GM12878 (cell line): ENCODE data around the gene THTPA. TPM values are rescaled to one million over a fixed set of nuclear protein-coding genes. Genes with fewer than 3 reads are reported as not detected.

Source experiments
- ATAC-seq: fragments of 200-7000 bp; cut with Tn5 transposase; 3 replicates; pipeline ENCODE4 v1.9.1; 2020; ENCODE audit warnings: mild to moderate bottlenecking, moderate library complexity
- BruUV-seq: library from RNA; stranded (reverse); fragments of 400-500 nt; replicated peaks from 2 replicates; lab custom pipeline; 2021; lab: Mats Ljungman, UMichigan
- CTCF ChIA-PET: fragments of 300-600 bp; sonication (Branson Sonifier 250); formaldehyde crosslinking; extraction: SDS; loops from one replicate; lab custom pipeline; 2021; ENCODE audit warnings: inconsistent platforms; lab: Yijun Ruan, JAX
- POLR2A ChIA-PET: fragments of 350-600 bp; formaldehyde crosslinking; extraction: SDS; loops from one replicate; lab custom pipeline; 2021; ENCODE audit warnings: inconsistent platforms; lab: Charles Lee
- RAD21 ChIA-PET: fragments of 300-600 bp; sonication (Branson Sonifier 250); formaldehyde crosslinking; loops from one replicate; lab custom pipeline; 2023; ENCODE audit warnings: antibody characterized with exemption; ENCODE audit not compliant: unreplicated experiment; lab: Charles Lee
- SMC1A ChIA-PET: fragments of 300-600 bp; sonication (Branson Sonifier 250); formaldehyde crosslinking; loops from one replicate; lab custom pipeline; 2023; ENCODE audit not compliant: unreplicated experiment, uncharacterized antibody; lab: Charles Lee
- DNase-seq: peaks from one replicate; pipeline ENCODE4 v3.0.0-alpha.2; 2011; ENCODE audit warnings: low read depth, low spot score
- FAIRE-seq: peaks from 3 replicates; lab custom pipeline; 2011; peaks lifted over from hg19 to GRCh38; lab: Jason Lieb, UNC
- H2AFZ ChIP-seq: 2 replicates; pipeline ENCODE4 v1.6.0; 2011; ENCODE audit warnings: low read depth, low read length, control low read depth; ENCODE audit not compliant: control insufficient read depth
- H3K27ac ChIP-seq: 2 replicates; pipeline ENCODE4 v1.5.1; 2011; ENCODE audit warnings: control low read depth; ENCODE audit not compliant: control insufficient read depth, insufficient read depth
- H3K27me3 ChIP-seq, 2 experiments: replicated peaks in 1 of 2; 2 replicates each; pipeline versions ENCODE4 v1.6.0 to v1.6.1; 2011; ENCODE audit warnings: low read length in 1 of 2; ENCODE audit not compliant: control insufficient read depth in 2 of 2, insufficient read depth in 2 of 2
- H3K36me3 ChIP-seq, 2 experiments: 2 replicates each; pipeline ENCODE4 v1.5.1; 2011; ENCODE audit warnings: low read length in 1 of 2; ENCODE audit not compliant: control insufficient read depth in 2 of 2, insufficient read depth in 2 of 2
- H3K4me1 ChIP-seq: 2 replicates; pipeline ENCODE4 v1.6.1; 2011; ENCODE audit warnings: mild to moderate bottlenecking, low read length, moderate library complexity, mixed read lengths; ENCODE audit not compliant: control insufficient read depth, insufficient read depth
- H3K4me2 ChIP-seq: 2 replicates; pipeline ENCODE4 v1.6.0; 2011; ENCODE audit warnings: control low read depth; ENCODE audit not compliant: control insufficient read depth, insufficient read depth
- H3K4me3 ChIP-seq: fragments of 200-600 bp; sonication (generic); 2 replicates; pipeline ENCODE4 v1.5.1; 2016
- H3K79me2 ChIP-seq: 2 replicates; pipeline ENCODE4 v1.6.0; 2011; ENCODE audit warnings: low read length; ENCODE audit not compliant: control insufficient read depth, insufficient read depth
- H3K9ac ChIP-seq: 2 replicates; pipeline ENCODE4 v1.8.0; 2011; ENCODE audit warnings: low read length, control low read depth, mixed read lengths; ENCODE audit not compliant: control insufficient read depth, insufficient read depth
- H3K9me3 ChIP-seq: replicated peaks from 3 replicates; pipeline ENCODE4 v1.5.1; 2011; ENCODE audit warnings: mild to moderate bottlenecking, low read length; ENCODE audit not compliant: control insufficient read depth, insufficient read depth
- H4K20me1 ChIP-seq: 2 replicates; pipeline ENCODE4 v1.6.0; 2011; ENCODE audit not compliant: control insufficient read depth, insufficient read depth
- ASH2L ChIP-seq: fragments of 300-600, 200-600 bp; sonication (generic); IDR thresholded peaks from 2 replicates; pipeline ENCODE4 v1.6.1; 2017; ENCODE audit warnings: low read depth, mild to moderate bottlenecking, borderline replicate concordance
- ELK1 ChIP-seq: IDR thresholded peaks from 2 replicates; pipeline ENCODE4 v1.6.1; 2012; ENCODE audit warnings: low read depth, low read length, improper control_type of control experiment
- HDAC2 ChIP-seq: fragments of 200-600 bp; sonication (generic); IDR thresholded peaks from 2 replicates; pipeline ENCODE4 v1.6.1; 2017
- LARP7 ChIP-seq: fragments of 450-650 bp; IDR thresholded peaks from 2 replicates; pipeline ENCODE4 v1.6.1; 2017; ENCODE audit warnings: mild to moderate bottlenecking
- MTA3 ChIP-seq: IDR thresholded peaks from 2 replicates; pipeline ENCODE4 v1.6.1; 2012; ENCODE audit warnings: low read length, inconsistent platforms, borderline replicate concordance
- RAD21 ChIP-seq: IDR thresholded peaks from 2 replicates; pipeline ENCODE4 v1.6.1; 2011; ENCODE audit warnings: mild to moderate bottlenecking, low read depth, low read length, moderate library complexity; ENCODE audit not compliant: insufficient read depth
- SP1 ChIP-seq: IDR thresholded peaks from one replicate; pipeline ENCODE4 v1.6.1; 2011; ENCODE audit warnings: low read depth, low read length
- WGBS: methylation state at CpG from one replicate; pipeline ENCODE4 v1.1.6; 2016; ENCODE audit warnings: low lambda C conversion rate; ENCODE audit not compliant: insufficient replicate concordance, insufficient coverage; ENCODE audit errors: missing lambda C conversion rate; 5-methylcytosine and 5-hydroxymethylcytosine counted together
- in situ Hi-C: fragments of 300-500 bp; cut with MboI; formaldehyde crosslinking; loops from 9 replicates; pipeline ENCODE4 v1.14.3; 2018; ENCODE audit warnings: mixed read lengths
- intact Hi-C: fragments of 100-400 bp; cut with micrococcal nuclease; formaldehyde crosslinking; loops from one replicate; pipeline ENCODE4 v1.14.2; 2022; ENCODE audit not compliant: unreplicated experiment
- polyA plus RNA-seq, 11 experiments: library from polyadenylated mRNA; depleted of rRNA in 4 of 11; unstranded in 6 of 11; stranded (reverse) in 5 of 11; fragments of >200 nt; fragmentation: Nextera tagmentation in 4 of 11; fragmentation: Illumina TruSeq in 1 of 11; extraction: Ambion mirVana in 4 of 11; extraction: Trizol in 1 of 11; gene quantifications; 1 replicate in 1 of 11; 2 replicates in 10 of 11; pipeline versions ENCODE4 v1.2.1 to v1.2.3, GENCODE V29; 2011 to 2016; ENCODE audit warnings: inconsistent platforms in 2 of 11, missing spikeins in 2 of 11, low read depth in 1 of 11
- total RNA-seq, 4 experiments: library from RNA; depleted of rRNA in 3 of 4; stranded (reverse); fragments of >200 nt in 3 of 4; fragmentation: Illumina TruSeq in 1 of 4; extraction: Trizol in 1 of 4; gene quantifications; 2 replicates each; pipeline versions ENCODE4 v1.2.1 to v1.2.3, GENCODE V29; 2013 to 2021
- TF ChIP-seq, protein P1 (sequence below): fragments of 450-650 bp; IDR thresholded peaks from 2 replicates; pipeline ENCODE4 v1.6.1; 2016; ENCODE audit warnings: mild to moderate bottlenecking

THTPA gene
- total and polyA plus RNA-seq, 10 of the 15 experiments (the other 5 are each of a cell fraction or from before 2014, with no cell fraction given), result 3.1 to 24.9 (median 12.8) TPM

GRCh38 chr14:23512156-23512555 is 43.9 kb upstream of the THTPA start (continued):
- no peak for TF ChIP-seq ELK1
- TF ChIP-seq HDAC2, result no peak

GRCh38 chr14:23513005-23513817 is 42.9 kb upstream of the THTPA start:
- no peak for TF ChIP-seq MTA3
- no peak for TF ChIP-seq LARP7
- TF ChIP-seq SP1, result no peak
- TF ChIP-seq, protein P1, sequence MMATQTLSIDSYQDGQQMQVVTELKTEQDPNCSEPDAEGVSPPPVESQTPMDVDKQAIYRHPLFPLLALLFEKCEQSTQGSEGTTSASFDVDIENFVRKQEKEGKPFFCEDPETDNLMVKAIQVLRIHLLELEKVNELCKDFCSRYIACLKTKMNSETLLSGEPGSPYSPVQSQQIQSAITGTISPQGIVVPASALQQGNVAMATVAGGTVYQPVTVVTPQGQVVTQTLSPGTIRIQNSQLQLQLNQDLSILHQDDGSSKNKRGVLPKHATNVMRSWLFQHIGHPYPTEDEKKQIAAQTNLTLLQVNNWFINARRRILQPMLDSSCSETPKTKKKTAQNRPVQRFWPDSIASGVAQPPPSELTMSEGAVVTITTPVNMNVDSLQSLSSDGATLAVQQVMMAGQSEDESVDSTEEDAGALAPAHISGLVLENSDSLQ, result no peak
- TF ChIP-seq RAD21, result no peak
- no peak for TF ChIP-seq ASH2L
- H3K27me3 ChIP-seq, result no peaks in the 10 kb centered on the region
- H3K4me3 ChIP-seq, result no peak overlapping the region
- DNase-seq (no peak), FAIRE-seq (no peak), ATAC-seq (no peak)
- CTCF ChIA-PET, result no interaction called here
- H3K9me3 ChIP-seq, result no peaks in the 10 kb centered on the region
- H3K4me2 ChIP-seq, result no peak overlapping the region
- RAD21 ChIA-PET, result no interaction called here
- no peak overlapping the region for H3K27ac ChIP-seq
- intact Hi-C loops, result no loop called here
- no peaks in the 10 kb centered on the region for H3K4me1 ChIP-seq
- no peak overlapping the region for H3K9ac ChIP-seq
- no peaks in the 10 kb centered on the region for H3K36me3 ChIP-seq
- BruUV-seq, result no TSS peak
- in situ Hi-C loops, result no loop called here
- POLR2A ChIA-PET, result no interaction called here
- SMC1A ChIA-PET, result interaction anchor here (0.6 kb wide), 1 partner anchor 541 kb away, joined by 3 read pairs; no protein-coding TSS in a partner anchor
- H3K79me2 ChIP-seq, result no peaks in the 10 kb centered on the region
- no peaks in the 10 kb centered on the region for H4K20me1 ChIP-seq
- no peak overlapping the region for H2AFZ ChIP-seq
- 77% methylated on average over 19 of the region's 25 CpGs for WGBS
